ENCODE results near the gene SPANXA1. TPM values are rescaled to one million over a fixed set of nuclear protein-coding genes. Genes with fewer than 3 reads are reported as not detected.

SPANXA1 gene, protein sequence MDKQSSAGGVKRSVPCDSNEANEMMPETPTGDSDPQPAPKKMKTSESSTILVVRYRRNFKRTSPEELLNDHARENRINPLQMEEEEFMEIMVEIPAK
- not detected in 2 replicates for total RNA-seq

DNA sequence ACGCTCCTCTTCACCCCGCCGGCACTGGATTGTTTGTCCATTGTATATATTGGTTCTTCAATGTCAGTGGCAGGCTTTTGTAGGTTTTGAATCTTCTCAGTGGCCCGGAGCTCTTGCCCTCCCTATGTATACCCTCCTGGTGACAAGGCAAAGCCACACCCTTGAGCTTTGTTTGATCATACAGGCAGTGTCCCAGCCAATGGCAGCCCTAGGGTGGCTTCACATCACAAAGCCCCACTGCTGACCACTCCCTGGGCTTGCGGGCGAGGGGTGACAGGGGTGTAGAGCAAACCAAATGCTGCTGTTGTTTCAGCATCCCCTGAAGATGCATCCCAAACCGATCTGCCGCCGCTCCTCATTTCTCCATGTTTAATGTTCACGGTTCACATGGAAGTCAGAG is at the start of gene SPANXA1:
TSS of gene SPANXA1 (minus strand) at position 101 of the 400 bp plus-strand sequence. CDS start at position 41, 60 bp downstream.

DNA sequence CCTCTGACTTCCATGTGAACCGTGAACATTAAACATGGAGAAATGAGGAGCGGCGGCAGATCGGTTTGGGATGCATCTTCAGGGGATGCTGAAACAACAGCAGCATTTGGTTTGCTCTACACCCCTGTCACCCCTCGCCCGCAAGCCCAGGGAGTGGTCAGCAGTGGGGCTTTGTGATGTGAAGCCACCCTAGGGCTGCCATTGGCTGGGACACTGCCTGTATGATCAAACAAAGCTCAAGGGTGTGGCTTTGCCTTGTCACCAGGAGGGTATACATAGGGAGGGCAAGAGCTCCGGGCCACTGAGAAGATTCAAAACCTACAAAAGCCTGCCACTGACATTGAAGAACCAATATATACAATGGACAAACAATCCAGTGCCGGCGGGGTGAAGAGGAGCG is 4.9 kb upstream of the SPANXA1 start, which contains the start of gene SPANXA2:
TSS of gene SPANXA2 (plus strand) at position 301 of the 400 bp plus-strand sequence. CDS start at position 361, 60 bp downstream.

Other genes starting within 250 kb of the SPANXA1 start
- not detected in 2 replicates for gene SPANXA2, start 5.0 kb upstream of the SPANXA1 start, total RNA-seq
- not detected in 2 replicates for gene SPANXD, start 114.0 kb upstream of the SPANXA1 start, total RNA-seq

Data from cardiac ventricle fibroblast (primary cell).